ENCODE measurements around the gene LYZL6.

LYZL6 gene

DNA sequence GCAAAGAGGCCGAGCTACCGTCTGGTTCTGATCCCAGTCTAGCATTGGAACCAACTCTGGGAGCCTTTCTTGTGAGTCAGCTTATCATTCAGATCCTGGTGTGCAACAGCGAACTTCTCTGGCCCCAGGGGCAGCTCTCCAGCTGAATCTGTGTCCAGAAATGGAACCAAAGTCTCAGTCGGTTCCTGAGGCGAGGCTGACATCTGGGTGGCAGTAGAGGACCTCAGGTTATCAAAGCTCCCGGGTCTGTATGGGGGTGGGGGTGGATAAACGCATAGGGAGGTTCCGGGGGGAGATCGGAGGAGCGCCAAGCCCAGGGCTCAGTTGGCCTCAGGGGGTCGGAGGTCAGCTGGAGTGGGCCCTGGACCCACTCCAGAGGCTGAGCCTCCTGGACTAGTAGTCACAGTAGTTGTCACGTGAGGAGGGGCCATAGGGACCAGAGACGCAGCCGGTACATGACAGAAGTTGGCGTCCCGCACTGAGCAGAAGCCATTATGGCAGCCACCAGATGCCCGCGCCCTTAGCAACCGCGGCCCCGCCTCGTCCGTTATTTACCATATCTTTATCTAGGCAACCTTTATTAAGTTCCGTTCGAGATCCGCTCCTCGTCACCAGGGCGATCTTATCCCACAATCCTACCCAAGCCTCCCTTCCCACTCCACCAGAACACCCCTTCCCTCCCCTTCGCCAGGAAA is 25.8 kb downstream of the LYZL6 start:
- TF ChIP-seq, protein P1, sequence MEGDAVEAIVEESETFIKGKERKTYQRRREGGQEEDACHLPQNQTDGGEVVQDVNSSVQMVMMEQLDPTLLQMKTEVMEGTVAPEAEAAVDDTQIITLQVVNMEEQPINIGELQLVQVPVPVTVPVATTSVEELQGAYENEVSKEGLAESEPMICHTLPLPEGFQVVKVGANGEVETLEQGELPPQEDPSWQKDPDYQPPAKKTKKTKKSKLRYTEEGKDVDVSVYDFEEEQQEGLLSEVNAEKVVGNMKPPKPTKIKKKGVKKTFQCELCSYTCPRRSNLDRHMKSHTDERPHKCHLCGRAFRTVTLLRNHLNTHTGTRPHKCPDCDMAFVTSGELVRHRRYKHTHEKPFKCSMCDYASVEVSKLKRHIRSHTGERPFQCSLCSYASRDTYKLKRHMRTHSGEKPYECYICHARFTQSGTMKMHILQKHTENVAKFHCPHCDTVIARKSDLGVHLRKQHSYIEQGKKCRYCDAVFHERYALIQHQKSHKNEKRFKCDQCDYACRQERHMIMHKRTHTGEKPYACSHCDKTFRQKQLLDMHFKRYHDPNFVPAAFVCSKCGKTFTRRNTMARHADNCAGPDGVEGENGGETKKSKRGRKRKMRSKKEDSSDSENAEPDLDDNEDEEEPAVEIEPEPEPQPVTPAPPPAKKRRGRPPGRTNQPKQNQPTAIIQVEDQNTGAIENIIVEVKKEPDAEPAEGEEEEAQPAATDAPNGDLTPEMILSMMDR (IDR thresholded peaks at IDR 0.05; ENCODE audit: borderline replicate concordance, insufficient read depth, low read depth, low read length) = no peak
- H3K4me3 ChIP-seq (ENCODE audit: low read depth, low read length) = no peak overlapping the region

DNA sequence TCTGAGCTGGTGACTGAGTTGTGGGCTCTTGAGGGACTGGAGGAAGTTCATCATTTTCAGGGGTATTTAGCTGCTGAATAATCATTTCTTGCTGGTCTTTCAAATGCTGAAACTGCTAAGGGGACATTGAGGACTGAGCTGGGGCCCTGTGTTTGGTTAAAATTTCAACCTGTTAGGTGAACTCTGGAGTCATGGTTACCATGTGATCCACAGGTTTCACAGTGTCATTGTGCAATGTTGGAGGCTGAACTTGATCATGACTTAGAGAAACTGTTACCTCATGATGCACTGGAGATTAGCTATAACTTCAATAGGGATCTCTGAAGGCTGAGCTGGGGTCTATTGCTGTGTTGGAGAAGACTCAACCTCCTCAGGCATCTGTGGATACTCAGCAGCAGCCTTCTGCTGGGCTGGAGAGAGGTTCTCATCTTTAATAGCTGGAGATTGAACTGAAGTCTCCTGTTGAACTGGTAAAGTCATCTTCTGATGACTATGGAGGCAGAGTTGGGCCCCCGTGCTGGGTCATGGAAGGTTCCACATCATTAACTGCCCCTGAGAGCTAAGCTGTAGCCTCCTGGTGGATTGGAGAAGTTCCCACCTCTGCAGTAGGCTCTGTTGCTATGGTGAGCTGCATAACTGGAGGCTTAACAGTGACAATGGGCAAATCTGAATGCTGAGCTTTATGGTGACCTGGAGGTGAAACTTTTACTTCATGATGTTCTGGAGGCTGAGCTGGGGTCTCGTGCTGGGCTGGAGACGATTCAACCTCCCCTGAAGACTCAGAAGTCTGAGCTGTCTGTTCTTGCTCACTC is 28.2 kb downstream of the LYZL6 start:
- TF ChIP-seq, protein P1 (IDR thresholded peaks at IDR 0.05; ENCODE audit: borderline replicate concordance, insufficient read depth, low read depth, low read length) = no peak
- H3K4me3 ChIP-seq (ENCODE audit: low read depth, low read length) = no peak overlapping the region

GRCh38 chr17:35914354-35914753 is 29.2 kb downstream of the LYZL6 start:
- TF ChIP-seq, protein P1 (IDR thresholded peaks at IDR 0.05; ENCODE audit: borderline replicate concordance, insufficient read depth, low read depth, low read length) = no peak
- H3K4me3 ChIP-seq (ENCODE audit: low read depth, low read length) = no peak overlapping the region

GRCh38 chr17:35913609-35914008 is 29.9 kb downstream of the LYZL6 start:
- no peak overlapping the region for H3K4me3 ChIP-seq (ENCODE audit: low read depth, low read length)
- TF ChIP-seq, protein P1 (IDR thresholded peaks at IDR 0.05; ENCODE audit: borderline replicate concordance, insufficient read depth, low read depth, low read length) = no peak

DNA sequence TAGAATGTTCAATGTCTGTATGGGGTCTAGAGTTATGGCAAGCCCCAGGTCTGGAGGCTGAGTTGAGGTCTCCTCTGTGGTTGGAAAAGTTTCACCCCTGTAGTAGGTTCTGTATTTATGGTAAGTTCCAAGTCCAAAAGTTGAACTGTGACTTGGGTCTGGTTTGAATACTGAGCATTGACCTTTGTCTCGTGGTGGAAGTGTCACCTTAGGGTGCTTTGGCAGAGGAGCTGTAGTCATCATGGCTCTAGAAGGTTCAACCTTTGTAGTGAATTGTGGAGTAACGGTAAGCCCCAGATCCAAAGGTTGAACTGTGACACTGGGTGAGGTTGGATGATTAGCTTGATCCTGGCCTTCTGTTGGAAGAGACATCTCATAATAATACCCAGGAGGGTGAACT is 30.6 kb downstream of the LYZL6 start:
- TF ChIP-seq, protein P1 (IDR thresholded peaks at IDR 0.05; ENCODE audit: borderline replicate concordance, insufficient read depth, low read depth, low read length) = no peak
- H3K4me3 ChIP-seq (ENCODE audit: low read depth, low read length) = no peak overlapping the region

- no peak overlapping the region for H3K4me3 ChIP-seq (ENCODE audit: low read depth, low read length)
- TF ChIP-seq, protein P1 (IDR thresholded peaks at IDR 0.05; ENCODE audit: borderline replicate concordance, insufficient read depth, low read depth, low read length) = no peak
Measured at GRCh38 chr17:35912339-35912912, 31.1 kb downstream of the LYZL6 start.
